HEK293 (cell line): Measurements from ENCODE around the gene SULF2.
A peak's percentile ranks its signal among the peaks of the same experiment; 100 is the strongest.

Experiments
- BCL11A ChIP-seq: fragments of 450-650 bp; formaldehyde crosslinking; IDR thresholded peaks from 2 replicates; pipeline ENCODE4 v1.5.1; 2016; ENCODE audit warnings: low read depth, missing biosample characterization, missing genetic modification characterization
- GLI2 ChIP-seq: fragments of 450-650 bp; formaldehyde crosslinking; IDR thresholded peaks from 2 replicates; pipeline ENCODE4; 2017; ENCODE audit warnings: missing biosample characterization, missing genetic modification characterization, low read depth, borderline replicate concordance
- HOXA7 ChIP-seq: sonication (generic); formaldehyde crosslinking; IDR thresholded peaks from 2 replicates; pipeline ENCODE4 v1.8.1; 2022; ENCODE audit warnings: missing genetic modification reagents, borderline replicate concordance
- KLF10 ChIP-seq: fragments of 450-650 bp; IDR thresholded peaks from 2 replicates; pipeline ENCODE4 v1.5.1; 2018; ENCODE audit warnings: missing biosample characterization, mild to moderate bottlenecking, missing genetic modification characterization
- MZF1 ChIP-seq: fragments of 450-650 bp; formaldehyde crosslinking; IDR thresholded peaks from 2 replicates; pipeline ENCODE4 v1.5.1; 2017; ENCODE audit warnings: missing biosample characterization, missing genetic modification characterization, borderline replicate concordance
- OVOL3 ChIP-seq: fragments of 450-650 bp; formaldehyde crosslinking; IDR thresholded peaks from 2 replicates; pipeline ENCODE4 v1.5.1; 2016; ENCODE audit warnings: missing biosample characterization, missing genetic modification characterization
- WT1 ChIP-seq: fragments of 450-650 bp; formaldehyde crosslinking; IDR thresholded peaks from 2 replicates; pipeline ENCODE4 v1.5.1; 2016; ENCODE audit warnings: missing biosample characterization, missing genetic modification characterization
- ZBTB1 ChIP-seq: fragments of 450-650 bp; formaldehyde crosslinking; IDR thresholded peaks from 2 replicates; pipeline ENCODE4 v1.5.1; 2016; ENCODE audit warnings: missing biosample characterization, missing genetic modification characterization
- ZFHX2 ChIP-seq: fragments of 450-650 bp; formaldehyde crosslinking; conservative IDR thresholded peaks from 2 replicates; pipeline ENCODE4 v1.5.1; 2016; ENCODE audit warnings: missing biosample characterization, missing genetic modification characterization
- ZNF132 ChIP-seq: fragments of 450-650 bp; formaldehyde crosslinking; IDR thresholded peaks from 2 replicates; pipeline ENCODE4 v1.5.1; 2017; ENCODE audit warnings: missing biosample characterization, missing genetic modification characterization, borderline replicate concordance
- ZNF221 ChIP-seq: fragments of 450-650 bp; formaldehyde crosslinking; IDR thresholded peaks from 2 replicates; pipeline ENCODE4 v1.5.1; 2017; ENCODE audit warnings: missing biosample characterization, missing genetic modification characterization, borderline replicate concordance
- ZNF239 ChIP-seq: fragments of 450-650 bp; formaldehyde crosslinking; IDR thresholded peaks from 2 replicates; pipeline ENCODE4 v1.5.1; 2016; ENCODE audit warnings: missing biosample characterization, missing genetic modification characterization
- ZNF274 ChIP-seq, 2 experiments: fragments of 200-500 bp in 1 of 2; fragments of 450-650 bp in 1 of 2; sonication (Bioruptor generic) in 1 of 2; formaldehyde crosslinking in 1 of 2; IDR thresholded peaks; 2 replicates each; pipeline versions ENCODE4 v1.5.1 to v1.6.1; 2014 to 2016; ENCODE audit warnings: borderline replicate concordance in 1 of 2, inconsistent platforms in 1 of 2, low read length in 1 of 2, missing biosample characterization in 1 of 2, missing genetic modification characterization in 1 of 2
- ZNF350 ChIP-seq: fragments of 450-650 bp; formaldehyde crosslinking; IDR thresholded peaks from 2 replicates; pipeline ENCODE4 v1.5.0; 2017; ENCODE audit warnings: missing biosample characterization, mild to moderate bottlenecking, missing genetic modification characterization
- ZNF426 ChIP-seq: fragments of 450-650 bp; formaldehyde crosslinking; IDR thresholded peaks from 2 replicates; pipeline ENCODE4 v1.5.1; 2017; ENCODE audit warnings: missing biosample characterization, missing genetic modification characterization, mild to moderate bottlenecking, inconsistent platforms, moderate library complexity
- ZNF530 ChIP-seq: fragments of 450-650 bp; formaldehyde crosslinking; IDR thresholded peaks from 2 replicates; pipeline ENCODE4 v1.5.1; 2016; ENCODE audit warnings: low read depth, missing biosample characterization, missing genetic modification characterization
- ZNF549 ChIP-seq: fragments of 450-650 bp; IDR thresholded peaks from 2 replicates; pipeline ENCODE4 v1.5.1; 2018; ENCODE audit warnings: missing biosample characterization, missing genetic modification characterization, mild to moderate bottlenecking, inconsistent platforms, moderate library complexity
- ZNF555 ChIP-seq: fragments of 450-650 bp; formaldehyde crosslinking; conservative IDR thresholded peaks from 2 replicates; pipeline ENCODE4 v1.5.1; 2017; ENCODE audit warnings: missing biosample characterization, mild to moderate bottlenecking, missing genetic modification characterization, inconsistent platforms
- ZNF560 ChIP-seq: fragments of 450-650 bp; formaldehyde crosslinking; IDR thresholded peaks from 2 replicates; pipeline ENCODE4 v1.5.1; 2017; ENCODE audit warnings: missing biosample characterization, missing genetic modification characterization, borderline replicate concordance
- ZNF596 ChIP-seq: fragments of 450-650 bp; IDR thresholded peaks from 2 replicates; pipeline ENCODE4 v1.5.0; 2018; ENCODE audit warnings: missing biosample characterization, mild to moderate bottlenecking, missing genetic modification characterization, moderate library complexity
- ZNF600 ChIP-seq: fragments of 450-650 bp; formaldehyde crosslinking; IDR thresholded peaks from 2 replicates; pipeline ENCODE4 v1.5.1; 2016; ENCODE audit warnings: missing biosample characterization, missing genetic modification characterization
- ZNF629 ChIP-seq: fragments of 450-650 bp; formaldehyde crosslinking; IDR thresholded peaks from 2 replicates; pipeline ENCODE4 v1.5.1; 2017; ENCODE audit warnings: missing biosample characterization, missing genetic modification characterization
- ZNF664 ChIP-seq: fragments of 450-650 bp; formaldehyde crosslinking; IDR thresholded peaks from 2 replicates; pipeline ENCODE4 v1.5.1; 2016; ENCODE audit warnings: missing biosample characterization, missing genetic modification characterization
- ZNF670 ChIP-seq: fragments of 450-650 bp; formaldehyde crosslinking; IDR thresholded peaks from 2 replicates; pipeline ENCODE4 v1.5.1; 2016; ENCODE audit warnings: missing biosample characterization, missing genetic modification characterization, low read depth
- ZSCAN30 ChIP-seq: fragments of 450-650 bp; IDR thresholded peaks from 2 replicates; pipeline ENCODE4 v1.5.1; 2018; ENCODE audit warnings: missing biosample characterization, mild to moderate bottlenecking, missing genetic modification characterization, moderate library complexity
- TF ChIP-seq, protein P1 (sequence below): fragments of 450-650 bp; formaldehyde crosslinking; IDR thresholded peaks from 2 replicates; pipeline ENCODE4 v1.5.1; 2017; ENCODE audit warnings: missing biosample characterization, mild to moderate bottlenecking, missing genetic modification characterization, moderate library complexity
- TF ChIP-seq, protein P2 (sequence below): sonication (generic); formaldehyde crosslinking; IDR thresholded peaks from 2 replicates; pipeline ENCODE4 v1.8.1; 2022; ENCODE audit warnings: mild to moderate bottlenecking, moderate library complexity, missing genetic modification reagents
- TF ChIP-seq, protein P3 (sequence below): fragments of 450-650 bp; formaldehyde crosslinking; IDR thresholded peaks from 2 replicates; pipeline ENCODE4 v1.5.1; 2016; ENCODE audit warnings: missing biosample characterization, missing genetic modification characterization
- TF ChIP-seq, protein P4 (sequence below): fragments of 450-650 bp; formaldehyde crosslinking; IDR thresholded peaks from 2 replicates; pipeline ENCODE4 v1.5.1; 2016; ENCODE audit warnings: missing biosample characterization, missing genetic modification characterization
- TF ChIP-seq, protein P5 (sequence below): fragments of 450-650 bp; IDR thresholded peaks from 2 replicates; pipeline ENCODE4 v1.5.1; 2018; ENCODE audit warnings: missing biosample characterization, mild to moderate bottlenecking, missing genetic modification characterization

Gene SULF2

DNA sequence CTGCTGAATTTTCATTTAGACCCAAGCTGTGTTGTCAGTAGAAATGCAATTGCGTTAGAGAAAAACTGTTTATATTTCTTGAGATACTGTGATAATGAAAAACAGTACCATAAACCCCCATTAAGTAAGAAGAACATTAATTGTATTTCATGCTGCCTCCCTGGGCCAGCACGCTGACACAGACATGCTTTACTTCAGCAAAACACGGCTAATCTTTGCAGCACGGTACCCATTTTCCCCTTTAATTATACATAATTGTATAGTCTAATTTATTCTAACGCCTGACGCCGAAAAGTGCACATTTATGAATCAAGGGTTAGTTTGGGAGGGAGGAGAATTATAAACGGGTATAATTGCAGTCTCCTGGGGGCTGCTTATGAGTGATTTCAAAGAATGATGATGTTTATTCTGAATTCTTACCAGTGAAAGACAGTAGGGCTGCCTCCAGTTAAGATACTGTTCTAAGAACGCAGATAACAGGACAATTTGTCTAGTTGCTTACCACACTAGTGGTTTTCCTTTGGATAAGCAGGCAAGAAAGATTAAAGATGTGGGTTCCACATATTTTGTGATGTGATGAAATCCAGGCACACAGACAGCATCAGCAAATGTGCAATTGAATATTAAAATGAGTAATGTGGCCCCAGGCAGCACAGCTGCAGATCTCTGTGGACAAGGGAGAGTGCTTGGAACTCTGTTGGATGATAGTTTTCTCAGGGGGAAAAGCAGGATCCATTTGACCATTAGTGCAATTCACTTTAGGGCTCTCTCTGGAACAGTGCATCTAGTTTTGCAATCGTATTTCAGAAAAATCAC lies 4.7 kb upstream of the SULF2 start (continued):
- TF ChIP-seq WT1 (tag by site-specific recombination) (peak; percentile 54; the same call in 1 of the 2 replicates), ZNF629 (tag by site-specific recombination) (peak; percentile 66), MZF1 (tag by site-specific recombination) (no peak; the same call in 1 of the 2 replicates), ZNF596 (tag by site-specific recombination) (no peak), ZNF549 (tag by site-specific recombination) (no peak), ZNF670 (tag by site-specific recombination) (no peak), ZFHX2 (tag by site-specific recombination) (no peak), GLI2 (tag by site-specific recombination) (no peak), OVOL3 (tag by site-specific recombination) (no peak), ZNF132 (no peak), ZNF239 (tag by site-specific recombination) (no peak), ZNF664 (peak; percentile 78; the same call in 1 of the 2 replicates), ZNF560 (no peak), ZNF426 (tag by site-specific recombination) (no peak), ZNF274 (IDR thresholded peaks at IDR 0.05; ENCODE audit: low read length) (no peak), ZNF274 (tag by site-specific recombination; IDR thresholded peaks at IDR 0.05; ENCODE audit: borderline replicate concordance) (no peak), ZNF350 (no peak), ZNF221 (tag by site-specific recombination) (no peak), BCL11A (tag by site-specific recombination) (no peak), ZNF600 (tag by site-specific recombination) (no peak), ZBTB1 (tag by site-specific recombination) (no peak), KLF10 (tag by site-specific recombination) (0 out of 2 replicates have a peak, but pooled peaks have one; percentile 32), ZSCAN30 (tag by site-specific recombination) (0 out of 2 replicates have a peak, but pooled peaks have one; percentile 52), HOXA7 (CRISPR knock-in tag) (no peak), ZNF530 (no peak), ZNF555 (no peak)
- TF ChIP-seq, protein P1, sequence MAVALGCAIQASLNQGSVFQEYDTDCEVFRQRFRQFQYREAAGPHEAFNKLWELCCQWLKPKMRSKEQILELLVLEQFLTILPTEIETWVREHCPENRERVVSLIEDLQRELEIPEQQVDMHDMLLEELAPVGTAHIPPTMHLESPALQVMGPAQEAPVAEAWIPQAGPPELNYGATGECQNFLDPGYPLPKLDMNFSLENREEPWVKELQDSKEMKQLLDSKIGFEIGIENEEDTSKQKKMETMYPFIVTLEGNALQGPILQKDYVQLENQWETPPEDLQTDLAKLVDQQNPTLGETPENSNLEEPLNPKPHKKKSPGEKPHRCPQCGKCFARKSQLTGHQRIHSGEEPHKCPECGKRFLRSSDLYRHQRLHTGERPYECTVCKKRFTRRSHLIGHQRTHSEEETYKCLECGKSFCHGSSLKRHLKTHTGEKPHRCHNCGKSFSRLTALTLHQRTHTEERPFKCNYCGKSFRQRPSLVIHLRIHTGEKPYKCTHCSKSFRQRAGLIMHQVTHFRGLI (tag by site-specific recombination), result no peak
- TF ChIP-seq, protein P2, sequence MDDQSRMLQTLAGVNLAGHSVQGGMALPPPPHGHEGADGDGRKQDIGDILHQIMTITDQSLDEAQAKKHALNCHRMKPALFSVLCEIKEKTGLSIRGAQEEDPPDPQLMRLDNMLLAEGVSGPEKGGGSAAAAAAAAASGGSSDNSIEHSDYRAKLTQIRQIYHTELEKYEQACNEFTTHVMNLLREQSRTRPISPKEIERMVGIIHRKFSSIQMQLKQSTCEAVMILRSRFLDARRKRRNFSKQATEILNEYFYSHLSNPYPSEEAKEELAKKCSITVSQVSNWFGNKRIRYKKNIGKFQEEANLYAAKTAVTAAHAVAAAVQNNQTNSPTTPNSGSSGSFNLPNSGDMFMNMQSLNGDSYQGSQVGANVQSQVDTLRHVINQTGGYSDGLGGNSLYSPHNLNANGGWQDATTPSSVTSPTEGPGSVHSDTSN (CRISPR knock-in tag), result no peak
- TF ChIP-seq, protein P3, sequence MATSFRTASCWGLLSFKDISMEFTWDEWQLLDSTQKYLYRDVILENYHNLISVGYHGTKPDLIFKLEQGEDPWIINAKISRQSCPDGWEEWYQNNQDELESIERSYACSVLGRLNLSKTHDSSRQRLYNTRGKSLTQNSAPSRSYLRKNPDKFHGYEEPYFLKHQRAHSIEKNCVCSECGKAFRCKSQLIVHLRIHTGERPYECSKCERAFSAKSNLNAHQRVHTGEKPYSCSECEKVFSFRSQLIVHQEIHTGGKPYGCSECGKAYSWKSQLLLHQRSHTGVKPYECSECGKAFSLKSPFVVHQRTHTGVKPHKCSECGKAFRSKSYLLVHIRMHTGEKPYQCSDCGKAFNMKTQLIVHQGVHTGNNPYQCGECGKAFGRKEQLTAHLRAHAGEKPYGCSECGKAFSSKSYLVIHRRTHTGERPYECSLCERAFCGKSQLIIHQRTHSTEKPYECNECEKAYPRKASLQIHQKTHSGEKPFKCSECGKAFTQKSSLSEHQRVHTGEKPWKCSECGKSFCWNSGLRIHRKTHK (tag by site-specific recombination), result no peak
- TF ChIP-seq, protein P4, sequence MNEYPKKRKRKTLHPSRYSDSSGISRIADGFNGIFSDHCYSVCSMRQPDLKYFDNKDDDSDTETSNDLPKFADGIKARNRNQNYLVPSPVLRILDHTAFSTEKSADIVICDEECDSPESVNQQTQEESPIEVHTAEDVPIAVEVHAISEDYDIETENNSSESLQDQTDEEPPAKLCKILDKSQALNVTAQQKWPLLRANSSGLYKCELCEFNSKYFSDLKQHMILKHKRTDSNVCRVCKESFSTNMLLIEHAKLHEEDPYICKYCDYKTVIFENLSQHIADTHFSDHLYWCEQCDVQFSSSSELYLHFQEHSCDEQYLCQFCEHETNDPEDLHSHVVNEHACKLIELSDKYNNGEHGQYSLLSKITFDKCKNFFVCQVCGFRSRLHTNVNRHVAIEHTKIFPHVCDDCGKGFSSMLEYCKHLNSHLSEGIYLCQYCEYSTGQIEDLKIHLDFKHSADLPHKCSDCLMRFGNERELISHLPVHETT, result peak; percentile 61; the same call in 1 of the 2 replicates
- TF ChIP-seq, protein P5, sequence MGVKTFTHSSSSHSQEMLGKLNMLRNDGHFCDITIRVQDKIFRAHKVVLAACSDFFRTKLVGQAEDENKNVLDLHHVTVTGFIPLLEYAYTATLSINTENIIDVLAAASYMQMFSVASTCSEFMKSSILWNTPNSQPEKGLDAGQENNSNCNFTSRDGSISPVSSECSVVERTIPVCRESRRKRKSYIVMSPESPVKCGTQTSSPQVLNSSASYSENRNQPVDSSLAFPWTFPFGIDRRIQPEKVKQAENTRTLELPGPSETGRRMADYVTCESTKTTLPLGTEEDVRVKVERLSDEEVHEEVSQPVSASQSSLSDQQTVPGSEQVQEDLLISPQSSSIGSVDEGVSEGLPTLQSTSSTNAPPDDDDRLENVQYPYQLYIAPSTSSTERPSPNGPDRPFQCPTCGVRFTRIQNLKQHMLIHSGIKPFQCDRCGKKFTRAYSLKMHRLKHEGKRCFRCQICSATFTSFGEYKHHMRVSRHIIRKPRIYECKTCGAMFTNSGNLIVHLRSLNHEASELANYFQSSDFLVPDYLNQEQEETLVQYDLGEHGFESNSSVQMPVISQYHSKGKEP (tag by site-specific recombination), result no peak; the same call in 1 of the 2 replicates
